IPS-18c (cell line): ENCODE results near the gene CPS1.

Experiments
- H3K4me3 ChIP-seq: 2 replicates; pipeline ENCODE4 v1.7.0; 2013; ENCODE audit warnings: low read depth, mild to moderate bottlenecking, low read length, moderate library complexity; ENCODE audit not compliant: insufficient read depth
- H3K9me3 ChIP-seq: one replicate; pipeline ENCODE4 v1.6.1; 2013; ENCODE audit warnings: mild to moderate bottlenecking, low read length, moderate library complexity; ENCODE audit not compliant: control insufficient read depth, insufficient read depth

CPS1 gene

DNA sequence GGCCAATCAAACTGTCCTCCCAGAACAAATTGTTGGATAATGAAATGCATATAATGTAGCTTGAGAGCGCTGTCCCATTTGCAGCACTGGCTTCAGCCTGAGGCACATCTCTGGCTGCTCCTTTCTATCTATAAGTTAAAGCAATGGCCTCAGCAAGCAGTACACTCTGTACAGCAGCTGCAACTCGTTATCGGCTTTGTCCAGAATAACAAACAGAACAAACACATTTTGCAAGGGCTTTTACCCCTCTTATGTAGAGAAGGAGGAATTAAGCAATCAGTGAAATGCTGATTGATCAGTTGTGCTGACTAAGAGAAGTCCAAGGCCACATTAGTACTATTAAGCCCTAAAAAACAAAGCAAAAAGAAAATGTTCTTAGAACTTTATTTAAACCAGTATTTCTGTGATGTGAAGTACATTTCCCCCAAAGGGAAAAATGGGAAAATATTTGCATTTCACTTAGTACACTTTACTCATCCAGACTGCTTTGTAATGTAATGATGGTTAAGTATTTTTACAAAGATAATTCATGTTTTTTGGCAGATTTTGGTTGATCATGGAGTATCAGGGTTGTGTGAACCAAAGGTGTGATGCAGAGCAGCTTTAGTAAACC is 15.0 kb upstream of the CPS1 start:
- Histone ChIP-seq H3K4me3 (no peak overlapping the region), H3K9me3 (no peaks in the 10 kb centered on the region)

GRCh38 chr2:210544007-210544590 is 12.3 kb upstream of the CPS1 start:
- Histone ChIP-seq H3K4me3 (no peak overlapping the region), H3K9me3 (no peaks in the 10 kb centered on the region)

GRCh38 chr2:210544831-210545230 is 11.6 kb upstream of the CPS1 start:
- no peaks in the 10 kb centered on the region for H3K9me3 ChIP-seq

DNA sequence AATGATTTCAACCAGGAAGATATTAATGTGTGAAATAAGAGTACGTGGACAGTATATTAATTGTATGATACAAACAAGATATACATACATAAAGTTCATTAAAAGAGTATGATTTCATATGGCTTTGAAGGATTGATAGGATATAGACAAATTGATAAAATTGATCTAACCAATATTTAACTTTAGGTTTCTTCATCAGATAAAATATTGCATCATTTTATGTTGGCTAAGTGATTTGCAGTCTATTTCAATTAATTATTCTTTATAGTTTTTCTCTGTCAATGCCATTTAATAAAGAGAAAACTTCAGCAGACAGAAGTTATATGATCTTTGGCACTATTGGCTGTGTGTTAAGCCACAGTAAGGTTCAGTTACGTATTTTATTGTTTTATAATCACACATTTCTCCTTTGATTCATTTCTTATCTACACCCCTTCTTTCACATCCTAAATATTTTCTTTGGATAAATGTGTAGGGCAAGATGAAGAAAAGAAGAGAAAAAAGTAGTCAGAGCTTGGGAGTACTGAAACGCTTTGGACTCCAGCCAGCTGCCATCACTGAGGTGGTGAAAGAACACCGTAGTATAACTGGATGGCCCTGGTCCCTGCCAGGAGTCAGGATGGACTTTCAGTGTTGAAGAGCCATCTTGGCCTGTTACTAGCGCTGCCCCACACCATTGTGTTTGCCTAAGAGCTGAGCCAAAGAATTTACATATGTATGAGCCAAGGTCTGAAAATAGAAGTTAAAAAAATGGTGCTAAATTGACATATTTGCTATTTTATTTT is 9.8 kb upstream of the CPS1 start:
- Histone ChIP-seq H3K9me3 (no peaks in the 10 kb centered on the region), H3K4me3 (no peak overlapping the region)

More at GRCh38 chr2:210544831-210545230, 11.6 kb upstream of the CPS1 start:
- no peak overlapping the region for H3K4me3 ChIP-seq

- Histone ChIP-seq H3K4me3 (no peak overlapping the region), H3K9me3 (no peaks in the 10 kb centered on the region)
These were observed 8.4 kb upstream of the CPS1 start for GRCh38 chr2:210548031-210548430.

DNA sequence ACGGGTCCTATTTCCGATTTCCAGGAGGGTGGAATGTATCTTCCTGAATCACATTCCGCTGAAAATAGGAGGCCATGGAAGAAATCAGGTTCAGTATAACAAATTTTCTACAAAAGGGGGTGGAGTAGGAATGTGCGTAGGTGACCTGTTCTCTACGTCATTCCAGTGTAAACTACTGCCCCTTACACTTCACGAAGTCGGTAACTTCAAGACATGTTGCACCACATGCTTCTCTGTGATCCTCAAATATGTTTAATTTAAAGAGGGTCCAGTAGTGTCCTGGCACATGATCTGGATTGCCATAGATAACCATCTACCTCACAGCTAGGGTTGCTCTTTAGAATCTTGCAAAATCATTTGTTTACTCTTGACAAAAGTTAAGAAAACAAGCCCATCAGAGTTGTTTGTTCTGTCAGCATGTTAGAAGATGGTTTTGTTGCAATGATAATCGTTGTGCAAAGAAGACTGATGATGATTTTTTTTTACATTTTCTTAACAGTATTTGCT is 7.5 kb upstream of the CPS1 start:
- Histone ChIP-seq H3K9me3 (no peaks in the 10 kb centered on the region), H3K4me3 (no peak overlapping the region)

DNA sequence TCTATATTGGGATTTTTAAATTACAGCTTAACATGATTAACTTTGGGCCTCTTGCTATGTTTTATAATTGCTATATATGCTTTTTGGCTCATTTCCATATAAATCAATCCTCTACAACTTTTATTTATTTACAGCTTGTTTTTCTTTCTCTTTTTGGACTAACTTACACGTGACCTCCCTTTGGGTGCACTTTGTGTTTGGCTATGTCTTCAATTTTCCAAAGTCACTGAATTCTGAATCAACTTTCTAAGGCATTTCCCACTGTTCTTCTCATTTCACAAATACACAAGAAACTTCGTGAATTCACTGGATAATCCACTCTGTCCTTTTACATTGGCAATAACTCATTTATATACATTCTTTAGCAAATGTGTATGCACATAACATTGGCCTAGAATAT is 5.4 kb upstream of the CPS1 start:
- Histone ChIP-seq H3K9me3 (no peaks in the 10 kb centered on the region), H3K4me3 (no peak overlapping the region)

- Histone ChIP-seq H3K4me3 (no peak overlapping the region), H3K9me3 (no peaks in the 10 kb centered on the region)
These were observed 3.0 kb upstream of the CPS1 start for GRCh38 chr2:210553373-210553772.

DNA sequence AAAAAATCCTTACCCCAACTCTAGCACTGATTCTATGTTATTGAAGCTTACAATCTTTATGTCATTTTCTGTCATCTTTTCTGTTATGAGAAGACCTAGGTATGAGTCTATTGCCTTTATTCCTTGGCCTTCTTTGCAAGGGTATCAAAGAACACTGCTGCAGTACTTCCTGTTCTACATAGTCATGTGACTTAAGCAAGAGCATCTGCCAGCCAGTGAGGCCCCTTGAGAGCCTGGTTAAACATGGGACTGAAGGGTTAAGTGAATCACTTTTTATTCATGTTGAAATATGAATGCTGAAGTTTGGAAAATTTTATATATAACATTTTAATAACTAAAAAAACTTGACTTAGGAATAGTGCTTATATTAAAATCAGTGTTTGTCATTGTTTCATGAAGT is 844 bp upstream of the CPS1 start:
- Histone ChIP-seq H3K9me3 (no peaks in the 10 kb centered on the region), H3K4me3 (no peak overlapping the region)

- Histone ChIP-seq H3K9me3 (no peaks in the 10 kb centered on the region), H3K4me3 (no peak overlapping the region)
These were observed 1.3 kb downstream of the CPS1 start for GRCh38 chr2:210557721-210558120.

DNA sequence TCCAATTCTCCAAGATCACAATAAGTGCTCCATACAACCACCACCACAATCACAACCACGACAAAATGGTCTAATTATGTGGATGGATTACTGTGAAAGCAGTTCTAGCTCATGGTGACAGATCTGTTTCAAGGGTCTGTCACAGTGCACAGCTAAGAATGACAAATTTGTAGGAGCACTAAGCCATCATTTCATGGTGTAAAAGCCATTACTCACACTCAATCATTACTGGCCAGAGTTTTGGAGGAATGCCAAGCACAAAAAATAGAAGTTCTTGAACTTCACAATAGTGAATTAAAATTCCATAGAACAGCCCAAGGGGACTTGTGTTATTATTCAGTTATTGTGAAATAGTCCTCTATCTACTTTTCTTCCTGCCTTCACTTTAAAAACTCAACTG is 2.3 kb downstream of the CPS1 start:
- no peak overlapping the region for H3K4me3 ChIP-seq
- H3K9me3 ChIP-seq = no peaks in the 10 kb centered on the region

GRCh38 chr2:210559182-210559581 is 2.8 kb downstream of the CPS1 start:
- Histone ChIP-seq H3K4me3 (no peak overlapping the region), H3K9me3 (no peaks in the 10 kb centered on the region)

- Histone ChIP-seq H3K4me3 (no peak overlapping the region), H3K9me3 (no peaks in the 10 kb centered on the region)
These were observed 5.1 kb downstream of the CPS1 start for GRCh38 chr2:210561475-210561874.

DNA sequence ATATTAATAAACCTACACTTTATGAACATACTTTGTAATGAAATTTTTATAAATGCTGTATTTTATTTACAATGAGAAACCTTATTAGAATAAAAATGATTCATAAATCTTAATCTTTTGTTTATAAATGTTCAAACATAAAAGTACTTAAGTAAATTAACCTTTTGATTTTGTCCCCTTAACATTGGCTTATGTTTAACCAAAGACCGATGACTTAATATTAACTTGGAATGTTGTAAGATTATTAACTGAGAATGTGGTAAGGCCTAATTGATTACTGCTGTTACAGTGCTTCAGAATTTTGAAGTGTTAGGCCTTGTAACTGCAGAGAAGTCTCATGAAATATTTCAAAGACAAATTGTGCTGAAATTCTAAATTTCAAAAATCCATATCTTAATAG is 5.7 kb downstream of the CPS1 start:
- Histone ChIP-seq H3K4me3 (no peak overlapping the region), H3K9me3 (no peaks in the 10 kb centered on the region)

GRCh38 chr2:210562502-210563080 is 6.2 kb downstream of the CPS1 start:
- Histone ChIP-seq H3K4me3 (no peak overlapping the region), H3K9me3 (no peaks in the 10 kb centered on the region)

DNA sequence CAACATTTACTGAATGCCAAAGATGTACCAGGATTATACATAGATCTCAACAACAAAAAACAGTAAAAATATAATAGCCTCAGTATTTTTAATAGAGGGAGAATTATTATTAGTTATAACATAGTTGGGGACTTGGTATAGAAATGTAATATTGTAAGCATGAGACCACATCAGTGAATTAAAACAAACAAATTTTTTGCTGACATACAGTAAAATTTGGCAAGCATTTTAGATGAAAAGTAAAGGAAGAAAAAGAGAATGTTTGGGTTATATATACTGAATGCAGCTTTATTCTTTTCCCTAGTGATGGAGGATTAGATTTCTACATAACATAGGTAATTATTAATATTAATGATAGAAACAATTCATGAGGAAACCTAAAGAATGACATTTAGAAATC is 10.9 kb downstream of the CPS1 start:
- Histone ChIP-seq H3K4me3 (no peak overlapping the region), H3K9me3 (no peaks in the 10 kb centered on the region)

DNA sequence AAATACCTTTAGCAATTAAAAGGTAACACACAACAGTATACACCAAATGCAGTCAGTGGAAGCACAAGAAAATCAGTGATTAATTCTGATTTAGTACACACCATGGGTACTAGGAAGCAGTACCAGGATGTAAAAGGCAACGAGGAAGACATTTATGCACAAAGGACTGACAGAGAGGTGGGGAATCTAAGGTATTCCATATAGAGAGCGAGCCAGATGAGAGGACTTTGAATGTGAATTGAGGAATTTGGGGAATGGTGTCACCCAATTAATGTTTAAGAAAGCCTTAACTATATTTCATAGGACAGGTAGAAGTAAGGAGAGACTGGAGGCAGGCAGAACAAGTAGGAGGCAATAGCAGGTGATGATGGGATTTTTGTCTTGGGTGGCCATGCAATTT is 11.7 kb downstream of the CPS1 start:
- Histone ChIP-seq H3K9me3 (no peaks in the 10 kb centered on the region), H3K4me3 (no peak overlapping the region)
